OCI-LY1 (cell line): ENCODE results near the gene SOD2.
"Not testable (repeated sequence)": the region's sequence is repeated elsewhere in the genome, so short reads cannot be mapped to it uniquely, and the experiment has no call there.

ENCODE experiments used
- CTCF ChIP-seq: fragments of 200-600 bp; sonication (generic), shearing (Covaris generic); IDR thresholded peaks from 2 replicates; pipeline ENCODE4 v1.5.1; 2017; ENCODE audit warnings: mild to moderate bottlenecking, antibody characterized with exemption, low read length, moderate library complexity, mixed read lengths
- EZH2 ChIP-seq: fragments of 200-600 bp; sonication (generic), shearing (Covaris generic); IDR thresholded peaks from 2 replicates; pipeline ENCODE4 v1.8.0; 2017; ENCODE audit warnings: borderline replicate concordance, mixed run types, mild to moderate bottlenecking, antibody characterized with exemption, low read length, moderate library complexity, mixed read lengths

GRCh38 chr6:159733395-159733794 is 40.4 kb upstream of the SOD2 start:
- not testable (repeated sequence) for TF ChIP-seq CTCF, EZH2
